GM19240 (cell line): ENCODE results near the gene TK2.
A peak's percentile ranks its signal among the peaks of the same experiment; 100 is the strongest.
"Not testable (repeated sequence)": the region's sequence is repeated elsewhere in the genome, so short reads cannot be mapped to it uniquely, and the experiment has no call there.

Experiments
- DNase-seq: peaks from one replicate; pipeline ENCODE4 v3.0.0; 2011; ENCODE audit warnings: low spot score; ENCODE audit not compliant: insufficient read length

TK2 gene

GRCh38 chr16:66520406-66521170 lies 29.3 kb downstream of the TK2 start:
- no peak for DNase-seq

GRCh38 chr16:66519482-66520373 lies 30.2 kb downstream of the TK2 start:
- no peak for DNase-seq

GRCh38 chr16:66517586-66518263 lies 32.2 kb downstream of the TK2 start:
- no peak for DNase-seq

- peak; percentile 95 for DNase-seq
Observed at GRCh38 chr16:66516808-66517585, 32.9 kb downstream of the TK2 start.

GRCh38 chr16:66516509-66516807 lies 33.5 kb downstream of the TK2 start:
- DNase-seq = no peak

GRCh38 chr16:66515596-66516508 lies 34.1 kb downstream of the TK2 start:
- no peak for DNase-seq

GRCh38 chr16:66514980-66515595 lies 34.8 kb downstream of the TK2 start:
- DNase-seq = not testable (repeated sequence)

GRCh38 chr16:66514391-66514790 lies 35.5 kb downstream of the TK2 start:
- DNase-seq = not testable (repeated sequence)

- no peak for DNase-seq
Observed at GRCh38 chr16:66513111-66513723, 36.7 kb downstream of the TK2 start.

- no peak for DNase-seq
Observed at GRCh38 chr16:66512272-66513110, 37.4 kb downstream of the TK2 start.

- no peak for DNase-seq
Observed at GRCh38 chr16:66511602-66512271, 38.2 kb downstream of the TK2 start.

GRCh38 chr16:66510711-66511601 lies 39.0 kb downstream of the TK2 start:
- DNase-seq = no peak

GRCh38 chr16:66510298-66510697 lies 39.6 kb downstream of the TK2 start:
- no peak for DNase-seq

- DNase-seq = no peak
Observed at GRCh38 chr16:66509576-66509975, 40.3 kb downstream of the TK2 start.

GRCh38 chr16:66508914-66509496 lies 40.9 kb downstream of the TK2 start:
- no peak for DNase-seq

- DNase-seq = no peak
Observed at GRCh38 chr16:66508248-66508913, 41.5 kb downstream of the TK2 start.
